CD4-positive, alpha-beta memory T cell (primary cell): ENCODE measurements around the gene CDKN2AIPNL. TPM values are rescaled to one million over a fixed set of nuclear protein-coding genes. Genes with fewer than 3 reads are reported as not detected.

Experiments used
- CTCF ChIA-PET: fragments of 350-600 bp; sonication (Branson Sonifier 250); formaldehyde crosslinking; loops from one replicate; lab custom pipeline; 2021; ENCODE audit warnings: inconsistent platforms; ENCODE audit not compliant: partially characterized antibody; lab: Charles Lee
- POLR2A ChIA-PET: fragments of 350-600 bp; sonication (Branson Sonifier 250); formaldehyde crosslinking; loops from one replicate; lab custom pipeline; 2021; ENCODE audit not compliant: partially characterized antibody; lab: Charles Lee
- DNase-seq, 5 donors: peaks; one replicate each; pipeline versions ENCODE4 v3.0.0 to v3.0.0-alpha.2; 2020 to 2022; ENCODE audit warnings: mixed read lengths in 1 of 5
- H3K27ac ChIP-seq: one replicate; pipeline ENCODE4 v1.7.0; 2013; ENCODE audit warnings: low read depth, low read length
- H3K27me3 ChIP-seq: 2 replicates; pipeline ENCODE4 v1.7.0; 2013; ENCODE audit warnings: mild to moderate bottlenecking, low read length, moderate library complexity; ENCODE audit not compliant: insufficient read depth
- H3K36me3 ChIP-seq: 2 replicates; pipeline ENCODE4 v1.7.0; 2013; ENCODE audit warnings: mild to moderate bottlenecking, low read length, moderate library complexity; ENCODE audit not compliant: insufficient read depth
- H3K4me1 ChIP-seq: 2 replicates; pipeline ENCODE4 v1.7.0; 2013; ENCODE audit warnings: mild to moderate bottlenecking, low read length, moderate library complexity; ENCODE audit not compliant: insufficient read depth
- H3K4me3 ChIP-seq, 2 donors: one replicate each; pipeline ENCODE4 v1.7.0; 2013; ENCODE audit warnings: low read length in 2 of 2, mild to moderate bottlenecking in 1 of 2
- H3K9me3 ChIP-seq, 2 donors: one replicate each; pipeline ENCODE4 v1.7.0; 2013; ENCODE audit warnings: low read length in 2 of 2, control low read depth in 1 of 2; ENCODE audit not compliant: control insufficient read depth in 1 of 2
- H3K27ac Mint-ChIP-seq, 7 donors: one replicate each; pipeline ENCODE4 v1.8.0; 2020 to 2021; ENCODE audit warnings: mixed read lengths in 7 of 7, mild to moderate bottlenecking in 6 of 7, inconsistent platforms in 3 of 7, moderate library complexity in 3 of 7
- H3K27me3 Mint-ChIP-seq, 2 donors: one replicate each; pipeline ENCODE4 v1.8.0; 2020 to 2021; ENCODE audit warnings: mixed read lengths in 2 of 2
- H3K36me3 Mint-ChIP-seq, 2 donors: one replicate each; pipeline ENCODE4 v1.8.0; 2020 to 2021; ENCODE audit warnings: mixed read lengths in 2 of 2, inconsistent platforms in 1 of 2, mild to moderate bottlenecking in 1 of 2
- H3K4me1 Mint-ChIP-seq, 4 donors: one replicate each; pipeline ENCODE4 v1.8.0; 2020 to 2021; ENCODE audit warnings: mixed read lengths in 4 of 4, mild to moderate bottlenecking in 1 of 4
- H3K4me3 Mint-ChIP-seq, 8 donors: one replicate each; pipeline ENCODE4 v1.8.0; 2020 to 2021; ENCODE audit warnings: mixed read lengths in 8 of 8, mild to moderate bottlenecking in 7 of 8, moderate library complexity in 6 of 8, inconsistent platforms in 3 of 8
- H3K9me3 Mint-ChIP-seq, 8 donors: one replicate each; pipeline ENCODE4 v1.8.0; 2020 to 2021; ENCODE audit warnings: mixed read lengths in 8 of 8, mild to moderate bottlenecking in 5 of 8, inconsistent platforms in 3 of 8, moderate library complexity in 1 of 8
- intact Hi-C: fragments of 100-400 bp; cut with micrococcal nuclease; formaldehyde crosslinking; loops from one replicate; pipeline ENCODE4 v1.15.1; 2023
- polyA plus RNA-seq, 2 donors: library from polyadenylated mRNA; unstranded; fragments of 300-500 nt; fragmentation: Illumina TruSeq; gene quantifications; one replicate each; pipeline ENCODE4 v1.2.3, GENCODE V29; 2021
- total RNA-seq, 2 experiments: library from RNA; stranded (reverse); gene quantifications; one replicate each; pipeline ENCODE4 v1.2.3, GENCODE V29; 2021

CDKN2AIPNL gene
- total and polyA plus RNA-seq, 4 experiments from 2014 or later: 14.7 to 32.4 (median 20.1) TPM

GRCh38 chr5:134371834-134372340, 39.8 kb downstream of the CDKN2AIPNL start:
- Mint-ChIP-seq H3K27ac (peak overlapping the region; percentile 97 to 100 (median 100)), H3K27me3 (peaks cover 0 to 5% of the 10 kb centered on the region in 2 donors), H3K4me1 (peaks cover 35 to 75% (median 46%) of the 10 kb centered on the region in 4 donors), H3K4me3 (peak overlapping the region; percentile 96 to 99 (median 98)), H3K9me3 (peaks cover 0 to 12% (median under 1%) of the 10 kb centered on the region in 8 donors), H3K36me3 (peaks cover 12 to 51% of the 10 kb centered on the region in 2 donors)
- H3K36me3 ChIP-seq: no peaks in the 10 kb centered on the region
- peak overlapping the region; percentile 86 to 92 for H3K4me3 ChIP-seq
- H3K27me3 ChIP-seq: no peaks in the 10 kb centered on the region
- CTCF ChIA-PET: interaction anchor here (0.6 to 1.7 kb wide), 11 partner anchors 10 to 215 kb away, joined by 3 to 7 read pairs (median 6); partner anchors contain the start of gene CDKN2AIPNL
- H3K9me3 ChIP-seq: no peaks in the 10 kb centered on the region
- peaks cover 53% of the 10 kb centered on the region for H3K4me1 ChIP-seq
- DNase-seq: peak; percentile 29 to 52 (median 37)
- intact Hi-C loops: loop anchor here (1.0 to 5.0 kb wide), 6 partner anchors 39 to 276 kb away; partner anchors contain the start of genes CDKN2AIPNL, JADE2, SAR1B and SEC24A
- POLR2A ChIA-PET: interaction anchor here (0.7 to 7.0 kb wide), 33 partner anchors 9 to 532 kb away, joined by 3 to 159 read pairs (median 5); partner anchors contain the start of genes CAMLG, CDKN2AIPNL, JADE2 and PCBD2
- H3K27ac ChIP-seq: peak overlapping the region; percentile 99

GRCh38 chr5:134370871-134371833, 40.5 kb downstream of the CDKN2AIPNL start, which contains the start of gene UBE2B:
Gene UBE2B, plus strand, starts transcription at chr5:134371569. Its CDS starts 27 bp downstream, at chr5:134371596.
- no peaks in the 10 kb centered on the region for H3K9me3 ChIP-seq
- DNase-seq: peak; percentile 98 to 99 (median 98)
- H3K9me3 Mint-ChIP-seq: peaks cover 0 to 13% (median under 1%) of the 10 kb centered on the region in 8 donors
- H3K4me1 Mint-ChIP-seq: peaks cover 40 to 78% (median 49%) of the 10 kb centered on the region in 4 donors
- H3K36me3 ChIP-seq: no peaks in the 10 kb centered on the region
- H3K27ac Mint-ChIP-seq: peak within 1 kb of the TSS; percentile 97 to 100 (median 100)
- intact Hi-C loops: loop anchor here (1.0 to 5.0 kb wide), 6 partner anchors 40 to 277 kb away; partner anchors contain the start of genes CDKN2AIPNL, JADE2, SAR1B and SEC24A
- peaks cover 0 to 5% of the 10 kb centered on the region in 2 donors for H3K27me3 Mint-ChIP-seq
- POLR2A ChIA-PET: interaction anchor here (0.6 to 7.0 kb wide), 39 partner anchors 8 to 533 kb away, joined by 3 to 159 read pairs (median 4); partner anchors contain the start of genes CAMLG, CDKN2AIPNL, JADE2 and PCBD2
- peaks cover 52% of the 10 kb centered on the region for H3K4me1 ChIP-seq
- peak within 1 kb of the TSS; percentile 96 to 99 (median 98) for H3K4me3 Mint-ChIP-seq
- peak within 1 kb of the TSS; percentile 86 to 92 for H3K4me3 ChIP-seq
- CTCF ChIA-PET: interaction anchor here (0.9 to 4.1 kb wide), 12 partner anchors 11 to 207 kb away, joined by 3 to 20 read pairs (median 6); partner anchors contain the start of gene CDKN2AIPNL
- H3K27me3 ChIP-seq: no peaks in the 10 kb centered on the region
- H3K36me3 Mint-ChIP-seq: peaks cover 13 to 48% of the 10 kb centered on the region in 2 donors
- H3K27ac ChIP-seq: peak within 1 kb of the TSS; percentile 99

- H3K27ac Mint-ChIP-seq: peak overlapping the region; percentile 97 to 100 (median 100)
- H3K4me1 ChIP-seq: peaks cover 58% of the 10 kb centered on the region
- POLR2A ChIA-PET: interaction anchor here (0.6 to 7.0 kb wide), 14 partner anchors 12 to 534 kb away, joined by 3 to 159 read pairs (median 6); partner anchors contain the start of genes CDKN2AIPNL, JADE2, PCBD2 and PPP2CA
Measured at GRCh38 chr5:134370311-134370870, 41.3 kb downstream of the CDKN2AIPNL start.

DNA sequence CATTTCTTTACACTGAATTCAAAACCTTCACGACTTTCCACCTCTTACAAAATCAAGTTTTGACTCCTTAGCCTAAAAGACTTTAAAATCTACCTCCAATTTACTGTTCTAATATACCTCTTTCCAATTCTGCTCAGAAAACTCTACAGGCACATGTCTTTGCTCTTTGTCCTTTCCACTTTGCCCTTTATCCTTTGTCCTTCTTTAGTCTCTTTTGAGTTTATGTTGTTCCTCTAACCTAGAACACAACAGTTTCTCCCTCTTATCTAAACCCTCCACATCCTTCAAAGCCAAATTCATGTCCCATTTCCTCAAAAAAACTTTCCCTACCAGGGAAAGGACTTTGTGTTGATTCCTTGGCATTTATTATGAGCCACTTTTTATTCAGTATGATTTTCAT, 46.1 kb downstream of the CDKN2AIPNL start:
- Mint-ChIP-seq H3K4me3 (peak overlapping the region in 2 of 8 donors; percentile 0 to 21), H3K27me3 (no peaks in the 10 kb centered on the region)
- POLR2A ChIA-PET: interaction anchor here (4.2 kb wide), 1 partner anchor 46 kb away, joined by 13 read pairs; the partner anchor contains the start of gene CDKN2AIPNL

More at GRCh38 chr5:134370311-134370870, 41.3 kb downstream of the CDKN2AIPNL start:
- peak overlapping the region; percentile 71 to 86 for H3K4me3 ChIP-seq
- H3K27me3 ChIP-seq: no peaks in the 10 kb centered on the region
- H3K9me3 ChIP-seq: no peaks in the 10 kb centered on the region
- no peaks in the 10 kb centered on the region for H3K36me3 ChIP-seq
- peaks cover 0 to 5% of the 10 kb centered on the region in 2 donors for H3K27me3 Mint-ChIP-seq
- CTCF ChIA-PET: interaction anchor here (1.4 to 4.1 kb wide), 3 partner anchors 41 to 158 kb away, joined by 4 to 20 read pairs (median 4); partner anchors contain the start of gene CDKN2AIPNL
- peak overlapping the region; percentile 96 to 99 (median 98) for H3K4me3 Mint-ChIP-seq
- H3K9me3 Mint-ChIP-seq: peaks cover 0 to 15% (median under 1%) of the 10 kb centered on the region in 8 donors
- peaks cover 10 to 44% of the 10 kb centered on the region in 2 donors for H3K36me3 Mint-ChIP-seq
- intact Hi-C loops: loop anchor here (2.0 to 5.0 kb wide), 3 partner anchors 194 to 262 kb away; partner anchors contain the start of genes SAR1B and SKP1
- peak overlapping the region; percentile 99 for H3K27ac ChIP-seq
- peaks cover 42 to 72% (median 52%) of the 10 kb centered on the region in 4 donors for H3K4me1 Mint-ChIP-seq
- DNase-seq: peak in 2 of 5 donors; percentile 8 to 41

GRCh38 chr5:134355681-134356080, 56.0 kb downstream of the CDKN2AIPNL start:
- Histone ChIP-seq H3K36me3 (no peaks in the 10 kb centered on the region), H3K27me3 (no peaks in the 10 kb centered on the region), H3K4me1 (no peaks in the 10 kb centered on the region), H3K27ac (no peak overlapping the region), H3K9me3 (no peaks in the 10 kb centered on the region), H3K4me3 (no peak overlapping the region)
- H3K9me3 Mint-ChIP-seq: no peaks in the 10 kb centered on the region
- H3K4me3 Mint-ChIP-seq: no peak overlapping the region
- intact Hi-C loops: no loop called here
- DNase-seq: no peak
- no peak overlapping the region for H3K27ac Mint-ChIP-seq
- H3K36me3 Mint-ChIP-seq: no peaks in the 10 kb centered on the region
- ChIA-PET POLR2A (no interaction called here), CTCF (no interaction called here)
- H3K4me1 Mint-ChIP-seq: peaks cover 0 to 2% (median 0%) of the 10 kb centered on the region in 4 donors
- no peaks in the 10 kb centered on the region for H3K27me3 Mint-ChIP-seq

More for the DNA sequence above, 46.1 kb downstream of the CDKN2AIPNL start:
- peaks cover 23 to 30% (median 26%) of the 10 kb centered on the region in 4 donors for H3K4me1 Mint-ChIP-seq
- H3K4me1 ChIP-seq: peaks cover 32% of the 10 kb centered on the region
- intact Hi-C loops: no loop called here
- no peaks in the 10 kb centered on the region for H3K36me3 ChIP-seq
- no peaks in the 10 kb centered on the region for H3K27me3 ChIP-seq
- no peak overlapping the region for H3K27ac ChIP-seq
- H3K9me3 ChIP-seq: no peaks in the 10 kb centered on the region
- H3K36me3 Mint-ChIP-seq: peaks cover 5 to 8% of the 10 kb centered on the region in 2 donors
- no peak overlapping the region for H3K4me3 ChIP-seq
- peaks cover 0 to 5% (median 0%) of the 10 kb centered on the region in 8 donors for H3K9me3 Mint-ChIP-seq
- CTCF ChIA-PET: no interaction called here
- no peak for DNase-seq
- H3K27ac Mint-ChIP-seq: peak overlapping the region in 3 of 7 donors; percentile 42 to 87 (median 63)
